ENCODE data around the gene PFKFB2.

DNA sequence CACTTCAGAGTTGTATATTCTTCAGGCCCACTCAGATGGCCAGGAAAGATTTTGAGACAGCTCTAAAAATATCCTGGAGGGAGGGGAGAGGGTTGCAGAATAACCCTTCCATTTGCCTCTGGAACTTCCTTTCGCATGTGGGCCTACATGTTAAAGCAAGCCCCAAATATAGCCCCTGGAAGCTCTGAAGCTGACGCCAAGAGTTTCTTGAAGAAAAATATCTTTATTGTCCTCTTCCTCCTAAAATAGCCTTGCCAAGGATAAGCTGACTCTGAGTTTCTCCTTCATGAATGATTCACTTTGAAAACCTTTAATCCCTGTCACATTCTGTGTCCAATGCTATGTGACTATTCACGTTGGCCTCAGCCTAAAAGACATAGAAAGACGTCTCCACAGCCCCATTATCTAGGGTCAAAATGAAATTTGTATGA, 27.0 kb upstream of the PFKFB2 start:
- TF ChIP-seq CTCF (IDR thresholded peaks at IDR 0.05; ENCODE audit: insufficient read depth, low read length) (no peak), SPI1 (IDR thresholded peaks at IDR 0.05; ENCODE audit: borderline replicate concordance, low read depth) (no peak), POLR2AphosphoS5 (IDR thresholded peaks at IDR 0.05; ENCODE audit: low read depth) (no peak), GABPA (IDR thresholded peaks at IDR 0.05; ENCODE audit: low read depth) (no peak)

All from HL-60 (cell line).